GM19043 (cell line): ENCODE measurements around the gene PRXL2B.
"Not testable (repeated sequence)": the region's sequence is repeated elsewhere in the genome, so short reads cannot be mapped to it uniquely, and the experiment has no call there.

ENCODE experiments used
- ATAC-seq: cut with Tn5 transposase; IDR thresholded peaks from one replicate; pipeline ENCODE4 v1.9.1; 2021; ENCODE audit warnings: low read depth; ENCODE audit not compliant: unreplicated experiment

The PRXL2B gene

DNA sequence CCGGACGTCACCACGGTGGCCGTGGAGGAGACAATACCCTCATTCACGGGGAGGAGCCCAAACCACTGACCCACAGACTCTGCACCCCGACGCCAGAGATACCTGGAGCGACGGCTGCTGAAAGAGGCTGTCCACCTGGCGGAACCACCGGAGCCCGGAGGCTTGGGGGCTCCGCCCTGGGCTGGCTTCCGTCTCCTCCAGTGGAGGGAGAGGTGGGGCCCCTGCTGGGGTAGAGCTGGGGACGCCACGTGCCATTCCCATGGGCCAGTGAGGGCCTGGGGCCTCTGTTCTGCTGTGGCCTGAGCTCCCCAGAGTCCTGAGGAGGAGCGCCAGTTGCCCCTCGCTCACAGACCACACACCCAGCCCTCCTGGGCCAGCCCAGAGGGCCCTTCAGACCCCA lies 23.4 kb upstream of the PRXL2B start:
- ATAC-seq: no peak

DNA sequence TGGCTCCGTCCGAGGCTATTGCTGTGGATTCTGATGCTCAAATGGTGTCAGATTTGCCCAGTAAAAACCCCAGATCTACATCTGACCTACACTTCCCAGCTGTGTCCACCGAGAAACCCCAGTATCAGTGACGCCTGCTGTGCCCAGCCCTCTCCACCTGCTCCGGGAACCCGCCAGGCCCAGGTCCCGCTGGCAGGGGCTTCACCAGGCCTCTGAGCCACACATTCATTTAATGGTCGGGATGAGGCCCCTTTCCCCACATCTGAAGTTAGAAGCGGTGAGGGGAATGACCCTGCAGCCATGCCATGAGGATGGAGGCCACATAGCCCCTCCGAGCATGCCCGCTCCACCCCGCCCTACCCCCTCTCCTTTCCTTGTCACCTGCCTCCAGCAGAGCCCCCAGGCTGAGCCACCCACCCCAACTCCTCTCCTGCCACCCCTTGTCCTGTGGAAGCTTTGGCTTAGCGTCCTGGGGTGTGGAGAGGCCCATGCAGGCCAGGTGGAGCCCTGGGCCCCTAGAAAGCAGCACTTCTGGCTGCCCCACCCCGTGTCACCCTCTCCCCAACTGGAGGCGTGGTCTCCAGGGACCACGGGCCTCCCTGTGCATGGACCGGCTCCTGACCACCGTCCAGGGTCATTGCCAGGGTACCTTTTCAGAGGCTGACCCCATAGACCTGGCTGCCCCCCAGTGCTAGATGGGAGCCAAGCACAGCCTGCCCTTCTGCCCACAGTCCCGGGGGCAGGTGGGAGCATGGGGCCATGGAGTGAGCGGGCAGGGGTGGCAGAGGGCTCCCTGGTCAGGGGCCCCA lies 22.4 kb upstream of the PRXL2B start:
- ATAC-seq: no peak

DNA sequence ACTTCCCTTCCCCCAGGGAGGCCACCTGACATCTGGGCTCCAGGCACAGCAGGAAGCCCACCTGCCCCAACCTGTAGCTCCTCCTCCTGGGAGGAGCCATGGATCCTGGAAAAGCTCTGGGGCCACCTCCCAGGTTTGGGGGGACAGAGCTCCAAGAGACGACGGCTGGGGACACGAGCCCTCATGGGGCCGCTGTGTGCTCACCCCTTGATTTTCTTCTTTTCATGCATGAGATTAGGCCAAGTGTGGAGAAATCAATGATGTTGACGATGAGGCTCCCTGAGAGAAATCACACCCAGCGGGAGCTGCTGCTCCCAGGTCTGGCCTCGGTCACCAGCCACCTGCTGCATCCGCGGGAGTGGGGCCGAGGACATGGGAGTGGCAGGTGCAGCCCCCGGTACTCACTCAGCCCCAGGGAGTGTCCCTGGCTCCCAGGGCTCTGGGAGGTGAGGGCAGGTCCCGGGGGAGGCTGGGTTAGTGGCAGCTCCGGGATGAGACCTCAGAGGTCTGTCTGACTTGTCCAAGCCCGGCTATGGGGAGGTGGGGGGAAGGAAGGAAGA lies 21.7 kb upstream of the PRXL2B start:
- ATAC-seq: no peak

DNA sequence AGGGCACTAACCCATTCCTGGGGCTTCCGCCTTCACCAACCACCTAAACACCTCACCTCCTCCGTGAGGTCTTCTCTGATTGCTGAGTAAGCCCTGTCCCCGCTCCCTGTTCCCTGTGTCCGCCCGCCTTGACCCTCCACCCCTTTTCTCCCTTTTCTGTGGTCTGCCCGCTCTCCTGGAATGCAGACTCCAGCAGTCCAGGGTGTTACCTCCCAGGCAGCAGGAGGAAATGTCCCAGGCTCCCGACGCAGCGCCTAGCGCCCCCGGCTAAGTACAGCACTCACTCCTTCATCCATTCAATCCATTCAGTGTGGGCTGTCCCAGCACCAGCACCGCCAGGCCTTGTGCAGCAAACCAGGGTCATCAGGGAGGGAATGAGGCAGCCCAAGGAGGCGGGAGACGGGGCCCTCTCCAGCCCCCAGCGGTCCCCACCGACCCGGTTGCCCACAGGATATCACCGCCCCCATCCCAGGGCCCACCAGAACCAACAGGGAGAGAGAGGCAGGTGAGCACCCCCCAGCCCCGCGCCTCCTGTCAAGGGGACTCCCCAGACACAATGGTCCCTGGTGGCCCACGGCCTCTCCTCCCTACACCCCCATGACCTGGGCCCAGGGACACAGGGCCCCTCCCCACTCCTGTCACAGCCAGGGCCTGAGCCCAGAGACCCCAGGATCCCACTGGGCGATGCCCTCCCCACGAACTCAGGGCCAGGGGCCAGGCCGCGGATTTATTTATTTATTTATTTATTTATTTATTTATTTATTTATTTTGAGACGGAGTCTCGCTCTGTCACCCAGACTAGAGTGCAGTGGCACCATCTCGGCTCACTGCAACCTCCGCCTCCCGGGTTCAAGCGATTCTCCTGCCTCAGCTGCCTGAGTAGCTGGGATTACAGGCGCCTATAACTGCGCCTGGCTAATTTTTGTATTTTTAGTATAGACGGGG lies 20.2 kb upstream of the PRXL2B start:
- no peak for ATAC-seq

DNA sequence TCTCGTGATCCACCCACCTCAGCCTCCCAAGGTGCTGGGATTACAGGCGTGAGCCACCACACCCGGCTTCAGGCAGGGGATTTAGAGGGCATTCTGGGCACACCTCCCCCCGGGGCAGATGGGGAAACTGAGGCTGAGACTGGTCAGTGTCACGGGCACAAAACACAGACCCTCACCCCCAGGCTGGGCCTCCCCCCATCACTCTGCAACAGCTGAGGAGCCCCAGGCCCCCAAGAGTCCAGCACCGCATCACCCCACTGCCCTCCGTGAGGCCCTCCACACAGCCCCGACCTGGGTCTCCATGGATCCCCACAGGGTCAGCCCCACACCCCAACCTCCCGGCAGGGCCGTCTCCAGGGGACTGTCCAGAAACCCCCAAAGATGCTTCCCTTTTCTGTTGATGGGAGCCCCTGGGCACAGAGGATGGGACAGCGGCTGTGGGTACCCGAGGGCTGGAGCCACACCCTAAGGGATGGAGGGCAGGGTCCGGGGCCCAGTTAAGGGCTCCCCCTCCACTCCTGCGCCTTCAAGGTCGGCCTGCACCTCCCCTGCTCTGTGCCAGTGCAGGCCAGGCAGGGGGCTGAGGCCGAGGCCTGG lies 19.4 kb upstream of the PRXL2B start:
- no peak for ATAC-seq

DNA sequence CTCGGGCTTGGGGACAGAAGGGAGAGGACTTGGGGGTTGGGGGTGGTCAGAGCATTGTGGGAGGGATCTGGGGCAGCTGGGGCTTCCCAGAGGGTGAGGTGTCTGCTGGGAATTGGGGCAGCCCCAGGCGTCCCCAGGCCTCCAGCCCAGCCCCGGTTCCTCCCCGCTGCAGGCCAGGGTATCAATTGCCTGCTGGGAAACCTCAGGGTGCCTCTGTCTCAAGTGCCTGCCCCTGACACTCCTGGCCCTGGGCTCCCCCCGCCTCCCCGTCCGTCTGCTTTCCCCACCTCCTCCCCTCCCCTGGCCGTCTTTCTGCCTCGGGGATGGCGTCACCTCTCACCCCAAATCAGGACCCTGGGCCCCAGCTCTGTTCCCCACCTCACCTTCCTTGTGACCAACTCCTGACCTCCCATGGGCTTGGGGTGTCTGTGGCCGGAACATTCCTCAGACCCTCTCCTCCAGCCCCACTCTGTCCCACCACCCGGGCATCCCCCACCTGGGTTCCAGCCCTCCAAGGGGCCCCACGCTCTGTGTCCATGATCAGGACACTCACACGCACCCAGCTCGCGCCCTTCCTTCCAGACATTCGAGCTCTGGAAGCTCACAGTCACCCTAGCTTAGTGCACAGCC lies 18.3 kb upstream of the PRXL2B start:
- not testable (repeated sequence) for ATAC-seq

DNA sequence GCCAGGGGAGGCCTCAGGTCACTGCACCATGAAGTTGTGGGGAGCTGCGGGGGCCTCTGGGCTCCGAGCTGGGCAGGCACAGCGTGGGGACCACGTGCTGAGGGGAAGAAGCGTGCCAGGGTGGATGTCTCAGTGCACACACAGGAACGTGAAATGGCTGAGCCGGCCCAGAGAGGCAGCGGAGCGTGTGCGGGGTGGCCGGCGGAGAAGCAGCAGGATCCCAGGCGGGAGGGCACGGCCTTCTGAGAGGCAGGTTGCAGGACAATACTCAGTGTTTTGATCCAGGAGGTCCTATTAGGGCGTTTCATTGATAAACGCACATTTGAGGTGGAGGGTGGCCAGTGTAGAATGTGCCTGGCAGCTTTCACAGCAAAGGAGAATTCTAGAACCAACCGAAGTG lies 17.5 kb upstream of the PRXL2B start:
- no peak for ATAC-seq

DNA sequence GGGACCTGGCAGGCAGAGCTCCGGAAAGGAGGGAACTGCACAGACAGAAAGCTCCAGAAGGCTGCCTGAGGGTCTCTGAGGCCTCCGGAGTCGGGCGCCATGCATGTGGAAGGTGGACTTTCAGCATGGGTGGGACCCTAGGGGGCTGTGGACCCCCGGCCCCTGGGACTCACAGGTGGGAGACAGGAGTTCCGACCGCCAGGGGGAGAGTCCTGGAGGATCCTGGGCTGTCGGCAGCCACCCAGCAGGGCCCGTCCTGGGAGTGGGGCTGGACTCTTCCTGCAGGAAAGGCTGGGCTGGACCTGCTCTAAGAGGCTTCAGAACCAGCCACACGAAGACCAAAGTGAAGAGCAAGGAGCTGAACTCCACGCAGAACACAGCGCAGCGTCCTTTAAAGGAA lies 16.9 kb upstream of the PRXL2B start:
- not testable (repeated sequence) for ATAC-seq

DNA sequence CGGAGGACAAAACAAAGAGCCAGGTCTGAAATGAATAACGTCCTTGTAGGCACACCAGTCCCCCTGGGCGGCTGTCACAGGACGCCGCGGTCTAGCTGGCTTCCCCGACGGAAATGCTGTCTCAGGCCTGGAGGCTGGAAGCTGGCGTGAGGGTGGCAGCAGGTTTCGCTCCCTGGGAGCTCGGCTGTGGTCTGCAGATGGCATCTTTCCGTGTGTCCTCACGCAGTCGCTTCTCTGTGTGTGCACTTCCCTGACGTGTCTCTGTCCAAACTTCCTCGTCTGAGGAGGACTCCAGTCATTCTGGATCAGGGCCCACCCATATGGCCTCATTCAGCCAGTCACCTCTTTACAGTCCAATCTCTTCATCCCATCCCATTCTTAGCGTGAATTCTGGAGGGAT lies 16.2 kb upstream of the PRXL2B start:
- ATAC-seq: no peak

DNA sequence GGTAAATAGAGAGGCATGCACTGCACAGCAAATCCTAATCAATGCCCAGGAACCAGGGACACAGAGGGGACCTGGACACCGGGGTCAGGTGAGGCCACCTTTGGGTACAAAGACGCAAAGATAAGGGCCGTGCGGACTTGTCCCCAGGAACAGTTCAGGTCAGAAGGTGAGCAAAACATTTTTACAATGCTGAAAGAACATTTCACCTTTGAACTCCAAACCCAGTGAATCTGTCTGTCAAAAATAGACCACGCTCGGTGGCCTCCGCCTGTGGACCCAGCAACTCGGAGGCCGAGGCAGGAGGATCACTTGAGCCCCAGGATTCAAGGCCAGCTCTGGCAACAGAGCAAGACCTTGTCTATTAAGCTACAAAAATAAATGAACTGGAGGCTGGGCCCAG lies 15.2 kb upstream of the PRXL2B start:
- no peak for ATAC-seq

DNA sequence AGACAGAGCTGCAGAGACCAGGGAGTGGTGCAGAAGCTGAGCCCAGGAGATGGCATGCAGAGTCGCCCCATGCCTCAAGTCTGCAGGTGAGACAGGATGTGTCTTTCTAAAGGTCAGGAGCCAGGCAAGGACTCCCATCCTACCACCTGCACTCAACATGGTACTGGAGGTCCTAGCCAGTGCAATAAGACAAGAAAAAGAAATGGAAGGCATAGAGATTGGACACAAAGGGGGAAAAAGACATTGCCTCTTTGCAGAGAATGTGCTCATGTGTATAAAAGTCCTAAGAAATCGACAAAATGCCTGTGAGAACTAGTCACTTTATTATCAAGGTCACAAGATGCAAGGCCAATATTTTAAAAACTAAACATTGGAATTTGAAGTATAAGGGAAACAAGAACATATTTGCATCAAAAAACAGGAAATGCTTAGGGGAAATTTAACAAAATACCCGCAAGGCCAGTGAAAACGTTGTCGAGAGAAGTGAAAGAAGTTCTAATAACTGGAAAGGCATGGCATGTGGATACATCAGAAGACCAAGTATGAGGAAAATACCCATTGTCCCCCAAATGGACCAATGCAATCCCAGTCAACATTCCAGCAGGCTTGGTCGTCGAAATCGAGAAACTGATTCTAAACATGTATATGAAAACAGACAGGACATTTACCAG lies 13.2 kb upstream of the PRXL2B start:
- ATAC-seq: no peak

DNA sequence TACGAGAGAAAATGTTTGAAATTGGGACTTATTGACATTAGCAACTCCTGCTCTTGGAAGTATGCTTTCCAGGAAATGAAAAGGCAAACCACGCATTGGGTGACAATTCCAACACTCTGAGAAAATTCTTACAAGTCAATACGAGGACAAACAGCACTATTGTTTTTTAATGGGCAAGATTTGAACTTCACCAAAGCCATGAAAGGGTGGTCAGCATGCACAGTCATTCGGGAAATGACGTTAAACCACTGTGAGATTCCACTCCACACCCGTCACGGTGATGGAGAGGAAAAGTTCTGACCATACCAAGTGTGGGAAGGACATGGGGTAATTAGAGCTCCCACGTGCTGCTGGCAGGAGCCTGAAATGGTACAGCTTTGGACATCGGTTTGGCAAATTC lies 12.2 kb upstream of the PRXL2B start:
- ATAC-seq: no peak

DNA sequence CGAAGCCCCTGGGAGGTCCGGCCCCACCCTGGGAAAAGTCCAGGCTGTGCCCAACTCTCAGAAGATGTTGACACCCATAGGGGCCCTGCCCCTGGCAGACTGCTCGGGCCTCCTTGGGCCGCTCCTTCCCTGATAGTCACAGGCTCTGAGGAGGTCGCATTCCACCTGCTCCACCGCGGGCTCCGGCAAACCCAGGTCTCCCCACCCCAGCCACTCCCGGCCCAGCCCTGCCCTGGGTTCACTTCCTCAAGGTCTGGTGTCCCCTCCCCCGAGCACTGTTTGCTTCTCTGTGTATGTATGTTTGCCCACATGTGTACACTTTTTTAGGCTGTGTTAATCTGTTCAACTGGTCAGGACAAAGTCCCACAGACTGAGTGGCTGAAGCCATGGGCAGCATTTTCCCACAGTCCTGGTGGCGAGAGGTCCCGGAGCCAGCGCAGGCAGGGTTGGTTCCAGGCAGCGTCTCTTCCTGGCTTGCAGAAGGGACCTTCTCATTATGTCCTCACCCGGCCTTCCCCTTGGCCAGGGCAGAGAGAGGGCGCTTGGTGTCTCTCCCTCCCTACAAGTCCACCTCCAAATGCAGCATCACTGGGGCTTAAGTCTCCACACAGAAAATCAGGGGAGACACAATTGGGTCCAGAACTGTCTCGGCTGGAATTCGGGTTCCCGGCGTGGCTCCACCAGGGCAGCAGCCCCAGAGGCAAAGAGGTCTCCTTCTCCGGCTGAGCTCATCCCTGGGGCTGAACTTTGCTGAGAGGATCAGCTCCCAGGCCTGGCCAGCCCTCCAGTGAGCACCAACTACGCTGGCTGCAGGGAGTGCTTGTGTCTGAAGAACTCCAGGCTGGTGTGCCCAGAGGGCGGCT lies 10.5 kb upstream of the PRXL2B start:
- ATAC-seq: no peak

DNA sequence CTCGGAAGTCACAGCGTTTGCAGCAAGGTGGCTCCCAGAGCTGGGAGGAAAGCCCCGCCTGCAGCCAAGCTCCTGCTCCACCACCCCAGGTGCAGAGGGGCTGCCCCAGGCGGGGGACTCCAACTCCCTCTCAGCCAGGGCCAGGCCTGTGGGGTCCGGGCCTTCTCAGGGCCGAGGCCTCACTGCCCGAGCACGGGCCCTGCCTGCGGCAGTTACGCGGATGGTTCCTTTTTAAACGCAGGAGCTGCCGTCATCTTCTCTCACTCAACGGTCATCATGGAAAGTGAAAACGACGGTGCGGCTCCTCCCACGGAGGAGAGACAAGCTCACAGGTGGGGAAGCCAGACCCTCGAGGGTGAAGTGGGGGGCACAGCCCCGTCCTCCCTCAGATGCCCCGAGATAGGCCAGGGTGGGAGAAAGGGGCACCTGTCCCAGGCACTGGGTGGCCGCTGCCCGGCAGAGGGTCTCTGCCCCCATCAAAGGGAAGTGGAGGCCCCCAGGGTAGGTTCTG lies 9.0 kb upstream of the PRXL2B start:
- ATAC-seq: not testable (repeated sequence)

DNA sequence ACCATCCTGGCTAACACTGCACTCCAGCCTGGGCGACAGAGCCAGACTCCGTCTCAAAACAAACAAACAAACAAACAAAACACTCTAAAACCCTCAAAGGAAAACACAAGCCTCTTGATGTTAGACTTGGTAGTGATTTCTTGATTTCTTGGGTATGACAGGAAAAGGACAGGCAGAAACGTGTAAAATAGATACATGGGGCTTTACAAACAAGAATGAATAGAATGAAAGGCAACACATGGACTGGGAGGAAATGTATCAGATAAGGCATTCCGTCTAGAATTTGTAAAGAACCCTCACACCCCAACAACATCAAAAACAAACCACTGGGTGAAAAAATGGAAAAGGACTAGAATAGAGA lies 7.8 kb upstream of the PRXL2B start:
- ATAC-seq: no peak

DNA sequence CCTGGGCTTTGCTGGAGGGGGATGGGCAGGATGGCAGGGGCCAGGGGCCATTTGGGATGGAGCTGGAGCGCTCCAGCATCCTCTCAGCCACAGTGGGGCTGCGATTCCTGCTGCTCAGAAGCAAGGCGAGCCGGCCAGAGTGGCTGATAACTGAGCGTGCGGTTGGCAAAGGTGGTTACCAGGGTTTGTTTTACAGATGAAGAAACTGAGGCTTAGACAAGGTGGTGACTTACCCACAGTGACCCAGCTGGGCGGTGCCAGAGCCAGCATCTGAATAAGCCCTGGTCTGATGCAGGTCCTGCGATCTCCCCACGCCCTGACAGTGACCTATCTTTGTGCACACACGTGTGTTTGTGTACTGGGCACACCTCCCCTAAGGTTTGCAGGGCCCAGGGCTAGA lies 5.9 kb upstream of the PRXL2B start:
- no peak for ATAC-seq

DNA sequence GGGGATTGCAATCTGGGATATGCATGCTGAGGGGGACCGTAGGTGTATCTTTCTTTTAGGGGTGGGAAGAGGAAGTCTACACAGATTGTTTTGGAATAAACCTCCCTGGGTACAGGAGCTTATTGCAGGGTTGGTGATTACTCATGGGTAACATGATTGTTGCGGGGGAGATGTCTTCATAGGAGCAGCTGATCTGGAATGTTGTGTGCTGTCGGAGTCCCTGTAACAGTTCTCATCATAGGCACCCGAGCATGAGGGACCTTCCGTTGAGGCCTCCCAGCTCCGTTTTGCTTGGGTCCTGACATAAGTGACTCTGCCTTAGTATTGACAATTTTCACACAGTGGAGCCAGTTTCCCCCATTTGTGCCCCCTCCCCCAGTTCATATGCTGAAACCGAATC lies 4.2 kb upstream of the PRXL2B start:
- ATAC-seq: no peak

DNA sequence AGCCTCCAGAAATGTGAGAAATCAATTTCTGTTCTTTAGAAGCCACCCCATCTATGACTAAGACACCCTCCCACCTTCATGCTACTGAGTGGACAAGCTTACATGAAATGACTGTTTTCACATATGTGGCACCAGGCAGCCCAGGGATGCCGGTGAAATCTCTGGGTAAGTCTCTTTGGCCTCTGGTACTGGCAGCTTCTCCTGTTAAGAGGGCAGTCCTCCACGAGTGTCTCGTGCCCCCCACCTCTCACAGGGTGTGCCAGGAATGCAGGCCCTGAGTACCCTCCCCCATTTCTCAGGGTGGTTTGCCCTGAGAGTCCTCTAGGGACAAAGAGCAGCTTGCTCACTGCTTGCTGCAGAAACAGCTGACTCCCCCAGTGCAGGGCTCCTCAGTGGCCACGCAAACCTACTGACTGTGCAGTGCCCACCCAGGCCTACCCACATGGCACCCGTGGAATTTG lies 3.2 kb upstream of the PRXL2B start:
- ATAC-seq: no peak

DNA sequence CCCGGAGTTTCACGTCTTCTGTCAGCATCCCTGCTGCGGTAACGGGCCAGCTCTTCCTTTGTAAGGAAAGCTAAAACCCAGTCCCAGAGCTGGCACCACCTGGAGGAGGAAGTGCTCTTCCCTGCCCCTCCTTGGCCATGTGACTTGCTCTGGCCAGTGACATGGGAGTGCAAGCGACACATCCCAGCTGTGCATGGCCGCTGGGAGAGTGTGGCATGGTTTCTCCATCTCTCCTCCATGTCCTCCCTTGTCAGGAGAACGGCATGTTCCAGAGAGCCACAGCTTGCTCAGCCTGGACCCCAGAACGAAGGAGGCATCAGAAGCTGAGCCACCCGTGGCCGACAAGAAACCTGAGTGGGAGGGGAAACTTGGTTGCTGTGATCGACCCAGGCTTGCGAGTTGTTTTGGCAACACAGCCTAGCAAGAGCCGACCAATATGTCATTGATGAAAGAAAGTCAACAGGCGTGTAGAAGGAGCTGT lies 2.7 kb upstream of the PRXL2B start:
- ATAC-seq: no peak
